ENCODE data around the gene KRTAP5-7.

- TF ChIP-seq, protein P1, sequence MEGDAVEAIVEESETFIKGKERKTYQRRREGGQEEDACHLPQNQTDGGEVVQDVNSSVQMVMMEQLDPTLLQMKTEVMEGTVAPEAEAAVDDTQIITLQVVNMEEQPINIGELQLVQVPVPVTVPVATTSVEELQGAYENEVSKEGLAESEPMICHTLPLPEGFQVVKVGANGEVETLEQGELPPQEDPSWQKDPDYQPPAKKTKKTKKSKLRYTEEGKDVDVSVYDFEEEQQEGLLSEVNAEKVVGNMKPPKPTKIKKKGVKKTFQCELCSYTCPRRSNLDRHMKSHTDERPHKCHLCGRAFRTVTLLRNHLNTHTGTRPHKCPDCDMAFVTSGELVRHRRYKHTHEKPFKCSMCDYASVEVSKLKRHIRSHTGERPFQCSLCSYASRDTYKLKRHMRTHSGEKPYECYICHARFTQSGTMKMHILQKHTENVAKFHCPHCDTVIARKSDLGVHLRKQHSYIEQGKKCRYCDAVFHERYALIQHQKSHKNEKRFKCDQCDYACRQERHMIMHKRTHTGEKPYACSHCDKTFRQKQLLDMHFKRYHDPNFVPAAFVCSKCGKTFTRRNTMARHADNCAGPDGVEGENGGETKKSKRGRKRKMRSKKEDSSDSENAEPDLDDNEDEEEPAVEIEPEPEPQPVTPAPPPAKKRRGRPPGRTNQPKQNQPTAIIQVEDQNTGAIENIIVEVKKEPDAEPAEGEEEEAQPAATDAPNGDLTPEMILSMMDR (IDR thresholded peaks at IDR 0.05) = no peak
- no peak for TF ChIP-seq POLR2A (IDR thresholded peaks at IDR 0.05)
Measured at GRCh38 chr11:71558996-71559395, 31.9 kb downstream of the KRTAP5-7 start.

All from heart left ventricle (tissue), 13 donors.